Loucy (cell line): Measurements from ENCODE around the gene PIGQ.

Experiments
- EZH2phosphoT487 ChIP-seq: fragments of 200-600 bp; IDR thresholded peaks from 2 replicates; pipeline ENCODE4 v1.6.1; 2018; ENCODE audit warnings: antibody characterized with exemption, mild to moderate bottlenecking, moderate library complexity, borderline replicate concordance
- TF ChIP-seq, protein P1 (sequence below): fragments of 200-600 bp; sonication (generic); conservative IDR thresholded peaks from 2 replicates; pipeline ENCODE4 v1.5.1; 2014; ENCODE audit warnings: mild to moderate bottlenecking, antibody characterized with exemption, low read length

DNA sequence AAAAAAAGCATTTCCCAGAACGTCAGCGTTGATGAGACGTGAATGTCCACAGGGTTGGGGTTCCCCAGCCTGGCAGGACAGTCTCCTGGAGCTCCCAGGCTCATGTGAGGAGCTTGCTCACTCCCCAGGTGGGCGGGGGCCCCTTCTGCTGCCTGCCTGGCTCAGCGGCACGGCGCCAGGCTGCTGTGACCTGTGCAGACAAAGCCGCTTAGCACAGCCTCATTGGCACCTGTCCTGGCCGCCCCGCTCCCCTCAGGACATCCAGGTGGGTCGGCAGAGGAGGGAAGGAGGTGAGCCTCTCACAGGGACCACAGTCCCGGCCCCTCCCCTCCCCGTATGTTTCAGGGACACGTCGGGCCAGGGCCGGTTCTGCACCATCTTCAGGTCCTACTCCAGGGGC lies 48.1 kb downstream of the PIGQ start:
- TF ChIP-seq, protein P1, sequence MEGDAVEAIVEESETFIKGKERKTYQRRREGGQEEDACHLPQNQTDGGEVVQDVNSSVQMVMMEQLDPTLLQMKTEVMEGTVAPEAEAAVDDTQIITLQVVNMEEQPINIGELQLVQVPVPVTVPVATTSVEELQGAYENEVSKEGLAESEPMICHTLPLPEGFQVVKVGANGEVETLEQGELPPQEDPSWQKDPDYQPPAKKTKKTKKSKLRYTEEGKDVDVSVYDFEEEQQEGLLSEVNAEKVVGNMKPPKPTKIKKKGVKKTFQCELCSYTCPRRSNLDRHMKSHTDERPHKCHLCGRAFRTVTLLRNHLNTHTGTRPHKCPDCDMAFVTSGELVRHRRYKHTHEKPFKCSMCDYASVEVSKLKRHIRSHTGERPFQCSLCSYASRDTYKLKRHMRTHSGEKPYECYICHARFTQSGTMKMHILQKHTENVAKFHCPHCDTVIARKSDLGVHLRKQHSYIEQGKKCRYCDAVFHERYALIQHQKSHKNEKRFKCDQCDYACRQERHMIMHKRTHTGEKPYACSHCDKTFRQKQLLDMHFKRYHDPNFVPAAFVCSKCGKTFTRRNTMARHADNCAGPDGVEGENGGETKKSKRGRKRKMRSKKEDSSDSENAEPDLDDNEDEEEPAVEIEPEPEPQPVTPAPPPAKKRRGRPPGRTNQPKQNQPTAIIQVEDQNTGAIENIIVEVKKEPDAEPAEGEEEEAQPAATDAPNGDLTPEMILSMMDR: no peak
- TF ChIP-seq EZH2phosphoT487: no peak
